GM21619 (cell line): ENCODE measurements around the gene PCDHA5.

ENCODE experiments used
- ATAC-seq: cut with Tn5 transposase; IDR thresholded peaks from one replicate; pipeline ENCODE4 v1.9.1; 2021; ENCODE audit not compliant: unreplicated experiment

The PCDHA5 gene

DNA sequence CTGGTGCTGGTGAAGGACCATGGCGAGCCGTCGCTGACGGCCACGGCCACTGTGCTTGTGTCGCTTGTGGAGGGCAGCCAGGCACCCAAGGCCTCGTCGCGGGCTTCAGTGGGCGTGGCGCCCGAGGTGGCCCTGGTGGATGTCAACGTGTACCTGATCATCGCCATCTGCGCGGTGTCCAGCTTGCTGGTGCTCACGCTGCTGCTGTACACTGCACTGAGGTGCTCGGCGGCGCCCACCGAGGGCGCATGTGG lies 36.5 kb downstream of the PCDHA5 start:
- ATAC-seq, result no peak

GRCh38 chr5:140862441-140863295 lies 41.3 kb downstream of the PCDHA5 start:
- no peak for ATAC-seq

DNA sequence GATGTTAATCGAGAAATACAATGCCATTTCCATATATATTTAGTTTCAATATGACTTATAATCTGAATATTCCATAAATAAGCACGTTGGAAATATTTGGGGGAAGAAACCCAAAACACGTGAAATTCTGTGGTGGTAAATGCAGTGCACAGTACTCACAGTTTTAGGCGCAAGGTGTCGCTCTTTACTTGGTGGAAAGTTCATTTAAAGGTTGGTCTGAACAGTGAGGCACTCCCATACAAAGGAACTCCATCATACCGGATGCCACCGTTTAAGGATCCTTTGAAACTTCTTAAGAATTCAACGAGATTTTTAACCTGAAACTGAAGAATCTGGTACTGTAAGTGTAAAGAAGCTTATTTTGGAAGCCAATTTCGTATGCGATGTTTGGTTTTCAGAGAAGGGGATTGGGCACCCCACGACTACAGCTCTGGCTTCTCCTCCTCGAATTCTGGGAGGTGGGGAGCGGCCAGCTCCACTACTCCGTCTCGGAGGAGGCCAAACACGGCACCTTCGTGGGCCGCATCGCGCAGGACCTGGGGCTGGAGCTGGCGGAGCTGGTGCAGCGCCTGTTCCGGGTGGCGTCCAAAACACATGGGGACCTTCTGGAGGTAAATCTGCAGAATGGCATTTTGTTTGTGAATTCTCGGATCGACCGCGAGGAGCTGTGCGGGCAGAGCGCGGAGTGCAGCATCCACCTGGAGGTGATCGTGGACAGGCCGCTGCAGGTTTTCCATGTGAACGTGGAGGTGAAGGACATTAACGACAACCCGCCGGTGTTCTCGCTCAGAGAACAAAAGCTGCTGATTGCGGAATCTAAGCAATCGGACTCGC lies 47.5 kb downstream of the PCDHA5 start, which contains the start of gene PCDHA11:
TSS of gene PCDHA11 (plus strand) at position 237 of the 834 bp plus-strand sequence. CDS start at position 384, 147 bp downstream.
- no peak for ATAC-seq

- ATAC-seq, result no peak
Measured at GRCh38 chr5:140869555-140869886, 48.1 kb downstream of the PCDHA5 start.

GRCh38 chr5:140870221-140871201 lies 49.1 kb downstream of the PCDHA5 start:
- ATAC-seq, result no peak
